RWPE1 (cell line): ENCODE results near the gene DSCAML1.

Experiments
- CTCF ChIA-PET: fragments of 350-600 bp; sonication (Branson Sonifier 250); formaldehyde crosslinking; extraction: SDS; loops from one replicate; lab custom pipeline; 2021; lab: Yijun Ruan, JAX
- POLR2A ChIA-PET: fragments of 400-600 bp; formaldehyde crosslinking; extraction: SDS; loops from one replicate; lab custom pipeline; 2020; ENCODE audit warnings: antibody characterized with exemption; ENCODE audit not compliant: low non-redundant PET; lab: Yijun Ruan, JAX
- DNase-seq: peaks from one replicate; pipeline ENCODE4 v3.0.0; 2012; ENCODE audit warnings: low spot score
- H3K27ac ChIP-seq: fragments of 450-650 bp; 2 replicates; pipeline ENCODE4 v1.5.1; 2017
- TF ChIP-seq, protein P1 (sequence below): fragments of 450-650 bp; conservative IDR thresholded peaks from 2 replicates; pipeline ENCODE4 v1.5.1; 2017; ENCODE audit warnings: low read depth, mild to moderate bottlenecking

DSCAML1 gene

DNA sequence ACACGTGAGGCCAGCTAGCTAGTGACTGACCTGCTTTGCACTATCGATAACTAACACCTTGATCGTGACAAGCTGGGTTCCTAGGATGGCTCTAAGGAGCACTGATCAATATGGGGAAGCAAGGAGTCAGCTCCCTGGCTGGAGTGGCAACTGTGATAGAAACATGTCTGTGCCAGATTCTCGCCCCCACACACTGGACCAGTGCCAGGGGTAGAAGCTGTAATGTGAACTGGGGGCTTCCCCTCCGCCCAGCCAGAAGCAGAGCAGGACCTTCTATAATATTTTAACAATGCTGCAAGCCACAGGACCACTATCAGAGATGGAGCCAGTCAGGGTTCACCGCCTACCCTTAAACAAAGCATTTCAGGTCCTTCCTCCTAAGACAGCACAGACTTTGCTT is 96.5 kb downstream of the DSCAML1 start:
- TF ChIP-seq, protein P1, sequence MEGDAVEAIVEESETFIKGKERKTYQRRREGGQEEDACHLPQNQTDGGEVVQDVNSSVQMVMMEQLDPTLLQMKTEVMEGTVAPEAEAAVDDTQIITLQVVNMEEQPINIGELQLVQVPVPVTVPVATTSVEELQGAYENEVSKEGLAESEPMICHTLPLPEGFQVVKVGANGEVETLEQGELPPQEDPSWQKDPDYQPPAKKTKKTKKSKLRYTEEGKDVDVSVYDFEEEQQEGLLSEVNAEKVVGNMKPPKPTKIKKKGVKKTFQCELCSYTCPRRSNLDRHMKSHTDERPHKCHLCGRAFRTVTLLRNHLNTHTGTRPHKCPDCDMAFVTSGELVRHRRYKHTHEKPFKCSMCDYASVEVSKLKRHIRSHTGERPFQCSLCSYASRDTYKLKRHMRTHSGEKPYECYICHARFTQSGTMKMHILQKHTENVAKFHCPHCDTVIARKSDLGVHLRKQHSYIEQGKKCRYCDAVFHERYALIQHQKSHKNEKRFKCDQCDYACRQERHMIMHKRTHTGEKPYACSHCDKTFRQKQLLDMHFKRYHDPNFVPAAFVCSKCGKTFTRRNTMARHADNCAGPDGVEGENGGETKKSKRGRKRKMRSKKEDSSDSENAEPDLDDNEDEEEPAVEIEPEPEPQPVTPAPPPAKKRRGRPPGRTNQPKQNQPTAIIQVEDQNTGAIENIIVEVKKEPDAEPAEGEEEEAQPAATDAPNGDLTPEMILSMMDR, result no peak
- H3K27ac ChIP-seq, result no peak overlapping the region
- ChIA-PET CTCF (no interaction called here), POLR2A (no interaction called here)
- no peak for DNase-seq

DNA sequence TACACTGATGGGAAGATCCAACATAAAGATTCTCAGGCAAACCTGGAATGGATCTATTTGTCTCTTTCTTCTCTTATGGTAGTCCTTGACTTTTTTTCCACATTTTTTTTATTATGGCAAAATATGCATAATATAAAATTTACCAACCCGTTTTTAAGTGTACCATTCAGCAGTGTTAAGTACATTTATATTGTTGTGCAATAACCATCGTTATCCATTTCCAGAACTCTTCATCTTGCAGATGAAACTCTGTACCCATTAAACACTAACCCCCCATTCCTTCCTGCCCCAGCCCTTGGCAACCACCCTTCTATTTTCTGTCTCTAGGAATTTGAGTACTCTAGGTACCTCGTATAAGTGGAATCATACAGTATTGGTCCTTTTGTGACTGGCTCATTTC is 99.7 kb downstream of the DSCAML1 start:
- DNase-seq, result no peak
- ChIA-PET POLR2A (no interaction called here), CTCF (no interaction called here)
- TF ChIP-seq, protein P1, result no peak
- no peak overlapping the region for H3K27ac ChIP-seq

DNA sequence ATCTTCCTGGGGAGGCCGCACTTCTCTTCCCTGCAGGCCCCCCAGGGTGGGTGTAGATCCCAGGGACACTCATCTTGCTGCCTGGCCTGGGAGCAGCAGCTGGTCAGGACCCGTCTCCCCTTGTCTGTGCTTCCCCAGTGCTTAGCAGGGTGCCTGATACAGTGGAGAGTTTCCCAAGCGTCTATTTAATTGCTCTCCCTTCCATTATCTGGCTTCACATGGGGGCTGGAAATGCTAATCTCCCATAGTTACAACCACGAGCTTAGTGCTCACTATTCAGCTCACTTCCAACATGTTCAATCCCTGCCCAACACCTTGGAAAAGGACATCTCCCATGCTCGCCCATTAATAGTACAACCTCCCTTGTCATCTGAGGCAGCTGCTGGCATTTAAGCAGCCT is 100.5 kb downstream of the DSCAML1 start:
- DNase-seq, result no peak
- TF ChIP-seq, protein P1, result no peak
- ChIA-PET POLR2A (no interaction called here), CTCF (no interaction called here)
- no peak overlapping the region for H3K27ac ChIP-seq

DNA sequence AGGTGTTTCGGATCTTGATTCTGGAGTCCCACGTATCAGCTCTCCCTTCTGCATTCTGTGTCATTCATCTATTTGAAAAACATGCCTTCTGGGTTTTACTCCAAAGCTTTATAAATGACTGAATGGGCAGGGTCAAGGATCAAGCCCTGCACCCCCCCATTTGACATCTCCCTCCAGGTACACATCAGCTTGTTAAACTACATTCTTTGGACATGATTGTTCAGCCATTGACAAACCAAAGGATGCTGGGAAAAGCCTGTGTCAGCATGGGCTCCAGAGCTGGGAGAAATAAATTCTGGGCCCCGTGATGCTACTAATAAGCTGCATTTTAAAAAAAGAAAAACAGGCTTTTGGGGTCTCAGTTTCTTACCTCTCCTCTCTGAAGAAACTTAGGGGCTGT is 103.7 kb downstream of the DSCAML1 start:
- peak; percentile 64 for DNase-seq
- TF ChIP-seq, protein P1, result no peak
- CTCF ChIA-PET, result no interaction called here
- H3K27ac ChIP-seq, result no peak overlapping the region
- POLR2A ChIA-PET, result no interaction called here

DNA sequence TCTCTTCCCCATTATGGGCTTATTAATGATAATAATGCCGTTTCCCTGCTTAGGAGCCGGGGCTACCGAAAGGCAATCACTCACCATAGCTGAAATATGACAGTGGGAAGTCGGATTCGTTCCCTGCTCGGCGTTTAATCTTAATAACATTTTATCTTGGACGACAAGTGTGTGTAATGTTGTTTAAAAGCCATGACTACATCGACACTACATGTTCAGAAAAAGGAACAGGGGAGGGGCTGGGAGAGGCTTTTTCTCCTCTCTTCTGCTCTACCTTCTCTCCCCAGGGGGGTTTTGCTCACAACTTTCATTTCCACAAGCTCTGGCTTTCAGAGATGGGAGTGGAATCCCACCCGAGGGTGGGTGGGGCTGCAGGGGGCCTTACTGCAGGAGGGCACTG is 105.5 kb downstream of the DSCAML1 start:
- CTCF ChIA-PET, result interaction anchor here (0.9 kb wide), 1 partner anchor 269 kb away, joined by 3 read pairs; no protein-coding TSS in a partner anchor
- no peak for DNase-seq
- TF ChIP-seq, protein P1, result no peak
- POLR2A ChIA-PET, result no interaction called here
- no peak overlapping the region for H3K27ac ChIP-seq

DNA sequence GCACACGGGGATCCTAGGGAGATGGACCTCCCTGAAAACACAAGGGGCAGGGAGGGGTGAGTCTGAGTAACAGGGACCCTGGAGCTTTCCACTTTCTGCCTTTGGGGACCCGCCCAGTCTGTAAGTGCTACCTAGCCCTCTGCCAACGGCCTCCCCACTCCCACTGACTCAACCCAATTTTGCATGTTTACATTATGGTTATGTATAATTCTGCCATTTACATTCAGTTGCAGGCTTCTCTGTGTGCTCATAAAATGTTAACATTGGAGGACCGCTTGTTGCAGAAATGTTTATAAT is 105.8 kb downstream of the DSCAML1 start:
- CTCF ChIA-PET, result interaction anchor here (0.9 kb wide), 1 partner anchor 268 kb away, joined by 3 read pairs; no protein-coding TSS in a partner anchor

More for the DNA sequence above, 105.8 kb downstream of the DSCAML1 start:
- TF ChIP-seq, protein P1, result no peak
- H3K27ac ChIP-seq, result no peak overlapping the region
- no peak for DNase-seq
- POLR2A ChIA-PET, result no interaction called here
